ENCODE measurements around the gene B4GALT5.
A peak's percentile ranks its signal among the peaks of the same experiment; 100 is the strongest.

The B4GALT5 gene

DNA sequence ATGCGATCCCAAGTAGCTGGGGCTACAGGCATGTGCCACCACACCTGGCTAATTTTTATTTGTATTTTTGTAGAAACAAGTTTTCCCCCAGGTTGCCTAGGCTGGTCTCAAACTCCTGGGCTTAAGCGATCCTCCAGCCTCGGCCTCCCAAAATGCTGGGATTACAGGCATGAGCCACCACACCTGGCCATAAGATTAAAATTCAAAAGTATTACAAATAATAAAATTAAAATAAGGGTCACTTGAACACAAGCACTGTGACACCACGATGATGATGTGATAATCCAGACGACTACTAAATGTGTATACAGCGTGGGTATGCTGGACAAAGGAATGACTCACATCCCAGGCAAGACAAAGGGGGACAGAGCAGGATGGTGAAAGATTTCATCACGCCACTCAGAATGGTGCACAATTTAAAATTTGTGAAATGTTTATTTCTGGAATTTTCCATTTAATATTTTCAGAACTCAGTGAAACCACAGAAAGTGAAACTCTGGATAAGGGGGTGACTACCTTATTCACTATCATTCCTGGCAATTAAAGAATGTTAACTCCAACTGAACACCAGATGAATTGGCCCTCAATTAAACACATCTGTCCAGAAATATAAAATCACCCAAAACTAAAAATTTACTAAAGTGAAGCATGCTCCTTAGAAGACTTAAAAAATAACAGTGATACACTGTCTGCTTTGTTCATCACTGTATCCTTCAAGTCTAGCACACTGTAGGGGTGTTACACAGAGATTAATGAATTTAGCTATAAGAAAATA, 13.1 kb downstream of the B4GALT5 start:
- DNase-seq = peak; percentile 56

- peak; percentile 89 for DNase-seq
Measured at GRCh38 chr20:49699200-49699992, 14.3 kb downstream of the B4GALT5 start.

GRCh38 chr20:49698477-49698876, 15.2 kb downstream of the B4GALT5 start:
- DNase-seq = no peak

DNA sequence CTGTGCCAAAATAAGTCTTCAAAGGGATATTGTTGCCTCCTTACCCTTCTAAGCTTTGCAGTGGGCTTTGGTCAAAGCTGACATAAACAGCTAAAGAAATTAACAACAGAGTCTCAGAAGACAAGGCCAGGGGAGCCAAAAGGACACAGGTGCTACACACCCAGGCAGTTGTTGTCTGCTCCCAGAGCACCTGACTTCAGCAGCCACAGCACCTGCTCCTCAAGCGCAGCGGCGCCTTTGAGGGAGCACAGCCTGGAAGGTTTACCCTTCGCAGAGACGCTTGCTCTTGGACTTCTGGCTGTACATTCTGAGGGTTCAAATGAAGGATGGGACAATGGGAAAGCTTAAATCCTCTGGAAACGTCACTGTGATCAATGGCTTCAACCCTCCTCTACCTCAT, 16.6 kb downstream of the B4GALT5 start:
- no peak for DNase-seq

DNA sequence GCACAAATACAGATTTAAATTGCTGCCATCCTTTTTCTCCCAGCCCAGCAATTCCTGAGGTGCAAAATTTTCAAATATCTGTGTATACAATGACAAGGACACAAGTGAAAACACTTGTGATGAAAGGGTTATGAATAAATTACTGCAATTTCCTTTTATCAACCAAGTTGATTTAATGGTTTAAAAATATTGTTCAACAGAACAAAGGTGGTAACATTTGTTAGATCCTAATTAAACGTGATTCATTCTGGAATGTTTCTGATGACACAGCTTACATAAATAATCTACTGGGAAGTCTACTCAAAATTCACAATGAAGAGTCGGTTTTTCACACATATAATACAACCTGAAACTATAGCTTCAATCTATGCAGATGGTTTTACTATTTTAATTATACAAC, 17.1 kb downstream of the B4GALT5 start:
- no peak for DNase-seq

- no peak for DNase-seq
Measured at GRCh38 chr20:49695830-49696229, 17.8 kb downstream of the B4GALT5 start.

GRCh38 chr20:49694450-49695071, 19.1 kb downstream of the B4GALT5 start:
- DNase-seq = no peak

DNA sequence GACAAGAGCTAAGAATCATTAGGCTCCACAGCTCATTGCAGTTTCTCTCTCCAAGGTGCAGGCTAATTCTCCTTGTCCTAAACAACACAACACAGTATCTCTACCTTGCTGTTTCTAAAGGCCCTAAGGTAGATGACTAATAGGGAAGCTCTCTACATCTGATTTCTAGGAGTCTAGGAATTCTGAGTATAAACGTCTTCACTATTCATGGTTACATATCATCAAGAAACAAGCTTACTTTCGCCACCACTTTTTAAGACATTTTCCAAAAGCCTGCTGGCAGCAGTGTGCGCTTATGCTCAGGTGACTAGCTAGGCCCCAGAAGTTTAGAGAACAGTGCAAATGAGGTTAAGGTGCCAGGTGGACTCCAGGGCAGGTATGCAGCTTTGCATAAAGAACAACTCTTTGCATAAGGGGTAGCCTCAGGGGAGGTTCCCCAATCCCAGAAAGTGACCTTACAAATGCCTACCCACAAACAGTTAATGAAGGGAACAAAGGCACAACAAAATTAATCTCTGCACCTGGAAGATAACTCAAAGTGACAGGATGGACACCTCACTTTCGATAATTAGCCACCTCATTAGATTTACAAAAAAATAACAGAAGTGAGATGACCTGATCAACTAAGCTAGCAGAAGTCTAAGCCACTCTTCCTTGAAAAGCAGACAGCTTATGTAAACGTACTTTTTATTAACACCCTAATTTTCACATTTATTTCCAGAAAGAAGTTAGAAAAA, 20.1 kb downstream of the B4GALT5 start:
- DNase-seq = peak; percentile 52

GRCh38 chr20:49692941-49693340, 20.7 kb downstream of the B4GALT5 start:
- DNase-seq = no peak

DNA sequence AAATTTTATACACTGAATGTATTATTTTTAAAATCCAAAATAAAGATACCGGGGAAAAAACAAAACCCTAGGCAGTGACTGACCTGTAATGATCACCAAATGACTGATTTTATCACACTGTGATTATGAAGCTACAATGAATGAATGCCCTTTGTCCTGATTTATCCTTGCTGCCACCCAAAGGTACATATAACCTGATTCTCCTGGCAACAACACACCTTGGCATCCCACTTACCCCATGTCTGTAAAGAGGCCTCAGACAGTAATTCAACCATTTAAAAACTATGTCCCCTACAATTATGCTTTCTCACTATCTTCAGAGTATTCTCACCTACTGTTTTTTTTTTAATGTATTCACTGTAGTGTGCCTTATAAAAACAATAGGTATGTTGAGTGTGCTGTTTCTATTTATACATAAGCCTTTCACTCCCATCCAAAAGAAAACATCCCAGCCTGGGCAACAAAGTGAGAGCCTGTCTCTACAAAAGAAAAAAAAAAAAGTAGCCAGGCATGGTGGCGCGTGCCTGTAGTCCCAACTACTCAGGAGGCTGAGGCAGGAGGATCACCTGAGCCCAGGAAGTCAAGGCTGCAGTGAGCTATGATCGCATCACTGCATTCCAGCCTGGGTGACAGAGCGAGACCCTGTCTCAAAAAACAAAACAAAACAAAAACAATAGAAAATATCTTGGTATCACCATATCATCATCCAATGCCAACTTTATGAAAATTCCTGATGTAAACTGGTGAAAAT, 21.7 kb downstream of the B4GALT5 start:
- DNase-seq = no peak

- DNase-seq = peak; percentile 76
Measured at GRCh38 chr20:49690899-49691620, 22.6 kb downstream of the B4GALT5 start.

GRCh38 chr20:49687595-49688567, 25.8 kb downstream of the B4GALT5 start:
- no peak for DNase-seq

- DNase-seq = peak; percentile 47
Measured at GRCh38 chr20:49685809-49686208, 27.9 kb downstream of the B4GALT5 start.

- no peak for DNase-seq
Measured at GRCh38 chr20:49685161-49685601, 28.5 kb downstream of the B4GALT5 start.

GRCh38 chr20:49684335-49684997, 29.2 kb downstream of the B4GALT5 start:
- DNase-seq = no peak

DNA sequence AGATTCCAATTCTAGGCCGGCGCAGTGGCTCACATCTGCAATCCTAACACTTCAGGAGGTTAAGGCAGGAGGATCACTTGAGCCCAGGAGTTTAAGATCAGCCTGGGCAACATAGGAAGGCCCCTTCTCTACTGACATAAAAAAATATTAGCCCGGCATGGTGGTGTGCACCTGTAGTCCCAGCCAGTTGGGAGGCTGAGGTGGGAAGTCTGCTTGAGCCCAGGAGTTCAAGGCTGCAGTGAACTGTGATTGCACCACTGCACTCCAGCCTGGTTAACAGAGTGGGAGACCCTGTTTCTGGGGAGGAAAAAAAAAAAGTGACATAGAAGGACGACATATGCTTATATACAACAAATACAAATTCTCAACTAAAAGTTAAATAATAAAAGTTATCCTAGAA, 30.9 kb downstream of the B4GALT5 start:
- no peak for DNase-seq

DNA sequence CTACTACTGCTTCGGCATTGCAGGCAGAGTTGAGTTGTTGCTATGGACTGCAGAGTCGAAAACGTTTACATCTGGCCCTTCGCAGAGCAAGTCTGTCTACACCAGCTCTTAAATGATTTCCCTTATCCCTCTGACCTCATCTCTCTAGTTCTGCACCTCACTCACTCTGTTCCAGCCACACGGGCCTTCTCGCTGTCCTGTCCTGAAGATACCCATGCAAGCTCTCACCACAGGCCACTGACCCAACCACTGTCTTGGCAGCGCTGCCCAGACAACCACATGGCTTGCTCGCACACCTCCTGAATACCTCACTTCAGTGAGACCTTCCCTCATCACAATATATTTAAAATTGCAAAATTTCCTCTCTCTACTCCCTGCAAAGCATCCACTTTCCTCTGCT, 31.4 kb downstream of the B4GALT5 start:
- no peak for DNase-seq

DNA sequence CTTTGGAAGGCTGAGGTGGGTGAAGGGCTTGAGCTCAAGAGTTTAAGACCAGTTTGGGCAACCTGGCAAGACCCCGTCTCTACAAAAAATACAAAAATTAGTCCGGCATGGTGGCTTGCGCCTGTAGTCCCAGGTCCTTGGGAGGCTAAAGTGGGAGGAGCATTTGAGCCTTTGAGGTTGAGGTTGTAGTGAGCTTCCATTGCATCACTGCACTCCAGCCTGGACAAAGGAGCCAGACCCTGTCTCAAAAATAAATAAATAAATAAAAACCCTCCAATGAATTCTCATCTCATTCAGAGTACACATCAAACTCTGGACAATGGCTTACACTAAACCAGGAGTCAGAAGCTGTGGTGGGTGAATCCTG, 31.8 kb downstream of the B4GALT5 start:
- no peak for DNase-seq

- no peak for DNase-seq
Measured at GRCh38 chr20:49680484-49680883, 33.2 kb downstream of the B4GALT5 start.

DNA sequence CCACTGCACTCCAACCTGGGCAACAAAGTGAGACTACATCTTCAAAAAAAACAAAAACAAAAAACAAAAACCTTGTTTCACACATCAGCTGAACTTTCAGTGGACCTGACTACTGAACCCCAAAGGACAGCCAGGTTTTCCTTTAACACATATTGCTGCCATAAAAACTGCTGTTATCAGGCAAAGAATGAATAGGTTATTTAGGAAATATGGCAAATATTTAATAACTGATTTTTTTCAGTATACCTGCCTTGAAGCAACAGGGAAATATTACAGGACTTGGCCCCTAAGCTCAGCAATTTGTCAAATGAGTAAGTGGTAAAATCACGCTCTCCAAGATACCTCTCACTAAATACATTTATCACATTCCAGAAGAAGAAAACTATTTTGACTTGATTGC, 34.0 kb downstream of the B4GALT5 start:
- DNase-seq = no peak

Measured in NCI-H226 (cell line).